Neural progenitor cell (in vitro differentiated cells): ENCODE measurements around the gene MYRIP. TPM values are rescaled to one million over a fixed set of nuclear protein-coding genes. Genes with fewer than 3 reads are reported as not detected.

Source experiments
- DNase-seq: peaks from one replicate; pipeline ENCODE4 v3.0.0-alpha.2; 2016; ENCODE audit warnings: low spot score
- H2AFZ ChIP-seq: fragments of 200-600 bp; sonication (generic); replicated peaks from 2 replicates; pipeline ENCODE4 v1.6.1; 2016; ENCODE audit warnings: antibody characterized with exemption
- H3F3A ChIP-seq: fragments of 200-600 bp; sonication (generic); 2 replicates; pipeline ENCODE4 v1.6.1; 2016; ENCODE audit warnings: antibody characterized with exemption, low read depth
- H3K27ac ChIP-seq: fragments of 200-600 bp; sonication (generic); 2 replicates; pipeline ENCODE4 v1.5.1; 2016; ENCODE audit warnings: mild to moderate bottlenecking
- H3K27me3 ChIP-seq: fragments of 200-600 bp; sonication (generic); 2 replicates; pipeline ENCODE4 v1.6.1; 2016; ENCODE audit warnings: mild to moderate bottlenecking, moderate library complexity
- H3K36me3 ChIP-seq: fragments of 200-600 bp; sonication (generic); 2 replicates; pipeline ENCODE4 v1.5.1; 2016
- H3K4me1 ChIP-seq: fragments of 200-600 bp; sonication (generic); 2 replicates; pipeline ENCODE4 v1.6.1; 2016; ENCODE audit warnings: mixed run types
- H3K4me2 ChIP-seq: fragments of 200-600 bp; sonication (generic); 2 replicates; pipeline ENCODE4 v1.6.1; 2016
- H3K4me3 ChIP-seq: fragments of 200-600 bp; sonication (generic); 2 replicates; pipeline ENCODE4 v1.5.1; 2016
- H3K79me2 ChIP-seq: fragments of 200-600 bp; sonication (generic); 2 replicates; pipeline ENCODE4 v1.6.1; 2016; ENCODE audit warnings: low read depth
- H3K9ac ChIP-seq: fragments of 200-600 bp; sonication (generic); 2 replicates; pipeline ENCODE4 v1.6.1; 2016
- H3K9me3 ChIP-seq: fragments of 200-600 bp; sonication (generic); 2 replicates; pipeline ENCODE4 v1.5.1; 2016; ENCODE audit warnings: low read depth
- H4K20me1 ChIP-seq: fragments of 200-600 bp; sonication (generic); 2 replicates; pipeline ENCODE4 v1.6.1; 2016; ENCODE audit warnings: low read depth
- H3K27ac Mint-ChIP-seq: 3 replicates; pipeline ENCODE4 v1.8.0; 2021; ENCODE audit warnings: mixed read lengths
- H3K27me3 Mint-ChIP-seq: 2 replicates; pipeline ENCODE4 v1.8.0; 2022; ENCODE audit warnings: low read depth, mild to moderate bottlenecking, inconsistent platforms, moderate library complexity, mixed read lengths; ENCODE audit not compliant: insufficient read depth
- H3K36me3 Mint-ChIP-seq: 3 replicates; pipeline ENCODE4 v1.8.0; 2021; ENCODE audit warnings: mixed read lengths
- H3K4me1 Mint-ChIP-seq: 3 replicates; pipeline ENCODE4 v1.8.0; 2021; ENCODE audit warnings: mixed read lengths
- H3K4me3 Mint-ChIP-seq: 3 replicates; pipeline ENCODE4 v1.8.0; 2021; ENCODE audit warnings: mild to moderate bottlenecking, moderate library complexity, mixed read lengths
- H3K9me3 Mint-ChIP-seq: 3 replicates; pipeline ENCODE4 v1.8.0; 2020; ENCODE audit warnings: mixed read lengths
- EZH2 ChIP-seq: fragments of 200-600 bp; sonication (generic); IDR thresholded peaks from 2 replicates; pipeline ENCODE4 v1.6.1; 2017; ENCODE audit warnings: antibody characterized with exemption, mild to moderate bottlenecking, moderate library complexity
- EZH2phosphoT487 ChIP-seq: fragments of 200-600 bp; sonication (generic); IDR thresholded peaks from 2 replicates; pipeline ENCODE4 v1.6.1; 2017; ENCODE audit warnings: antibody characterized with exemption
- total RNA-seq: library from RNA; depleted of rRNA; stranded (reverse); fragments of >200 nt; gene quantifications from 2 replicates; pipeline ENCODE4 v1.2.3, GENCODE V29; 2015; ENCODE audit warnings: low replicate concordance
- TF ChIP-seq, protein P1 (sequence below): fragments of 200-600 bp; sonication (generic); IDR thresholded peaks from 2 replicates; pipeline ENCODE4 v1.5.1; 2017; ENCODE audit warnings: antibody characterized with exemption, mild to moderate bottlenecking

The MYRIP gene
- total RNA-seq, 1 donor from 2014 or later: 0.62 TPM

DNA sequence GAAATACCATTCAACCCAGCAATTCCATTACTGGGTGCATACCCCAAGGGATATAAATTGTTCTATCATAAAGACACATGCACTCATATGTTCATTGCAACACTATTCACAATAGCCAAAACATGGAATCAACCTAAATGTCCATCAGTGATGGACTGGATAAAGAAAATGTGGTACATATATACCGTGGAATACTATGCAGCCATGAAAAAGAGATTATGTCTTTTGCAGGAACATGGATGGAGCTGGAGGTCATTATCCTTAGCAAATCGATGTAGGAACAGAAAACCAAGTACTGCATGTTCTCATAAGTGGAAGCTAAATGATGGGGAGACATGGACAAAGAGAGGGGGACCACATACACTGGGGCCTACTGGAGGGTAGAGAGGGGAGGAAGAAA lies 5.5 kb upstream of the MYRIP start:
- no peaks in the 10 kb centered on the region for H3K9me3 ChIP-seq

DNA sequence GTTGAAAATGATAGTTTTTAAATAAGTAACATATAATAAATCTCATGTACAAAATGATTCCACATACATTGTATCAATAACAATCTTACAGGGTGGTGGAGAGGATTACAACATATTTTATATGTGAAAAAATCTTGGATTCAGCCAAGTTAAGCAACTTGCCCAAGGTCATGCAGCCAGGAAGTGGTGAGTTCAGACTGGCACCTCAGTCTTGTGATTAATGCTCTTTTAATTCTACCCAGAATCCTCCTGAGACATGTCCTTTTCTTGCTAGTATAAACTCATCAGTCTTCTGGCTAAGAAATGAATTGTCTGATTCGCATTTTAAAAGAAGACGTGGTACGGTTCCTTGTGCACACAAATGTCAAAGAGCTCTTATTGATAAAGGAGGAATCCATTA lies 4.5 kb upstream of the MYRIP start:
- peaks cover 38% of the 10 kb centered on the region for H3K27me3 Mint-ChIP-seq
- Histone ChIP-seq H3K79me2 (no peaks in the 10 kb centered on the region), H3K4me2 (no peak overlapping the region), H2AFZ (no peak overlapping the region), H4K20me1 (peaks cover 2% of the 10 kb centered on the region), H3K27me3 (peaks cover 50% of the 10 kb centered on the region), H3K9ac (no peak overlapping the region), H3K27ac (no peak overlapping the region), H3K4me1 (peaks cover 7% of the 10 kb centered on the region), H3K4me3 (no peak overlapping the region), H3K9me3 (no peaks in the 10 kb centered on the region), H3F3A (peaks cover 20% of the 10 kb centered on the region), H3K36me3 (no peaks in the 10 kb centered on the region)
- H3K4me1 Mint-ChIP-seq: peaks cover 9% of the 10 kb centered on the region
- TF ChIP-seq, protein P1, sequence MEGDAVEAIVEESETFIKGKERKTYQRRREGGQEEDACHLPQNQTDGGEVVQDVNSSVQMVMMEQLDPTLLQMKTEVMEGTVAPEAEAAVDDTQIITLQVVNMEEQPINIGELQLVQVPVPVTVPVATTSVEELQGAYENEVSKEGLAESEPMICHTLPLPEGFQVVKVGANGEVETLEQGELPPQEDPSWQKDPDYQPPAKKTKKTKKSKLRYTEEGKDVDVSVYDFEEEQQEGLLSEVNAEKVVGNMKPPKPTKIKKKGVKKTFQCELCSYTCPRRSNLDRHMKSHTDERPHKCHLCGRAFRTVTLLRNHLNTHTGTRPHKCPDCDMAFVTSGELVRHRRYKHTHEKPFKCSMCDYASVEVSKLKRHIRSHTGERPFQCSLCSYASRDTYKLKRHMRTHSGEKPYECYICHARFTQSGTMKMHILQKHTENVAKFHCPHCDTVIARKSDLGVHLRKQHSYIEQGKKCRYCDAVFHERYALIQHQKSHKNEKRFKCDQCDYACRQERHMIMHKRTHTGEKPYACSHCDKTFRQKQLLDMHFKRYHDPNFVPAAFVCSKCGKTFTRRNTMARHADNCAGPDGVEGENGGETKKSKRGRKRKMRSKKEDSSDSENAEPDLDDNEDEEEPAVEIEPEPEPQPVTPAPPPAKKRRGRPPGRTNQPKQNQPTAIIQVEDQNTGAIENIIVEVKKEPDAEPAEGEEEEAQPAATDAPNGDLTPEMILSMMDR: no peak
- TF ChIP-seq EZH2: no peak
- no peak for TF ChIP-seq EZH2phosphoT487
- no peak overlapping the region for H3K27ac Mint-ChIP-seq
- H3K36me3 Mint-ChIP-seq: no peaks in the 10 kb centered on the region
- peaks cover 2% of the 10 kb centered on the region for H3K9me3 Mint-ChIP-seq
- DNase-seq: no peak
- H3K4me3 Mint-ChIP-seq: no peak overlapping the region

More for the DNA sequence above, 5.5 kb upstream of the MYRIP start:
- H3K4me1 Mint-ChIP-seq: peaks cover 8% of the 10 kb centered on the region
- no peak overlapping the region for H3K4me3 Mint-ChIP-seq
- H3K36me3 Mint-ChIP-seq: no peaks in the 10 kb centered on the region
- no peak overlapping the region for H3K4me2 ChIP-seq
- no peaks in the 10 kb centered on the region for H3K36me3 ChIP-seq
- H3K9ac ChIP-seq: no peak overlapping the region
- TF ChIP-seq, protein P1: no peak
- no peak for TF ChIP-seq EZH2
- no peak for TF ChIP-seq EZH2phosphoT487
- no peak overlapping the region for H3K27ac Mint-ChIP-seq
- peaks cover 44% of the 10 kb centered on the region for H3K27me3 ChIP-seq
- no peak overlapping the region for H3K27ac ChIP-seq
- H3K4me3 ChIP-seq: no peak overlapping the region
- peaks cover 5% of the 10 kb centered on the region for H3K4me1 ChIP-seq
- H3K9me3 Mint-ChIP-seq: peaks cover 2% of the 10 kb centered on the region
- H3F3A ChIP-seq: peaks cover 13% of the 10 kb centered on the region
- no peaks in the 10 kb centered on the region for H3K79me2 ChIP-seq
- no peak for DNase-seq
- no peak overlapping the region for H2AFZ ChIP-seq
- H3K27me3 Mint-ChIP-seq: peaks cover 40% of the 10 kb centered on the region
- no peaks in the 10 kb centered on the region for H4K20me1 ChIP-seq

DNA sequence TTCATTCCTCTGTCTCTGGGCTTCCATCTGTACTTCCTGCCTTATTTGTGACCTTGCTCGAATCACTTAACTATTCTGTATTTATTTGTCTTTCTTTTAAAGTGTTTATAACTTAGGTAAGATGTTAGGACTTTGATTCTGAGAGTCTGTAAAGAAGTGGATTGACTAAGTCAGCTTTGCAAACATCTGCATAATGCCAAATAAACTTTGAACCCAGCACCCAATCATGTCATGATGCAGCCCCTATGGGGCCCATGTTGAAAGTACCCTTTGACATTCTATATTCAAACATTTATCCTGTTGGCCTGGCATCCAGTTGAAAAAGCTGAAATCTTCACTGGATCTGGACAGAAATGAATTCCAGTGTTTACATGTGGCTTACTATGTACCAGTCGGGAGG lies 3.8 kb upstream of the MYRIP start:
- Histone ChIP-seq H3F3A (peaks cover 27% of the 10 kb centered on the region), H3K4me3 (no peak overlapping the region), H3K4me1 (peaks cover 14% of the 10 kb centered on the region), H3K27ac (no peak overlapping the region), H3K79me2 (no peaks in the 10 kb centered on the region), H3K9me3 (no peaks in the 10 kb centered on the region), H4K20me1 (peaks cover 9% of the 10 kb centered on the region), H3K36me3 (no peaks in the 10 kb centered on the region), H2AFZ (no peak overlapping the region), H3K4me2 (no peak overlapping the region), H3K27me3 (peaks cover 57% of the 10 kb centered on the region), H3K9ac (no peak overlapping the region)
- Mint-ChIP-seq H3K27ac (no peak overlapping the region), H3K27me3 (peaks cover 45% of the 10 kb centered on the region), H3K36me3 (no peaks in the 10 kb centered on the region), H3K4me1 (peaks cover 15% of the 10 kb centered on the region), H3K4me3 (no peak overlapping the region), H3K9me3 (peaks cover 2% of the 10 kb centered on the region)
- no peak for DNase-seq
- TF ChIP-seq EZH2 (no peak), EZH2phosphoT487 (no peak)
- TF ChIP-seq, protein P1: no peak
